GM12878 (cell line): ENCODE results near the gene FCER2. TPM values are rescaled to one million over a fixed set of nuclear protein-coding genes. Genes with fewer than 3 reads are reported as not detected.
A peak's percentile ranks its signal among the peaks of the same experiment; 100 is the strongest.

ENCODE experiments used
- ATAC-seq: fragments of 200-7000 bp; cut with Tn5 transposase; 3 replicates; pipeline ENCODE4 v1.9.1; 2020; ENCODE audit warnings: mild to moderate bottlenecking, moderate library complexity
- BruUV-seq: library from RNA; stranded (reverse); fragments of 400-500 nt; replicated peaks from 2 replicates; lab custom pipeline; 2021; lab: Mats Ljungman, UMichigan
- CTCF ChIA-PET: fragments of 300-600 bp; sonication (Branson Sonifier 250); formaldehyde crosslinking; extraction: SDS; loops from one replicate; lab custom pipeline; 2021; ENCODE audit warnings: inconsistent platforms; lab: Yijun Ruan, JAX
- POLR2A ChIA-PET: fragments of 350-600 bp; formaldehyde crosslinking; extraction: SDS; loops from one replicate; lab custom pipeline; 2021; ENCODE audit warnings: inconsistent platforms; lab: Charles Lee
- RAD21 ChIA-PET: fragments of 300-600 bp; sonication (Branson Sonifier 250); formaldehyde crosslinking; loops from one replicate; lab custom pipeline; 2023; ENCODE audit warnings: antibody characterized with exemption; ENCODE audit not compliant: unreplicated experiment; lab: Charles Lee
- SMC1A ChIA-PET: fragments of 300-600 bp; sonication (Branson Sonifier 250); formaldehyde crosslinking; loops from one replicate; lab custom pipeline; 2023; ENCODE audit not compliant: unreplicated experiment, uncharacterized antibody; lab: Charles Lee
- DNase-seq: peaks from one replicate; pipeline ENCODE4 v3.0.0-alpha.2; 2011; ENCODE audit warnings: low read depth, low spot score
- FAIRE-seq: peaks from 3 replicates; lab custom pipeline; 2011; peaks lifted over from hg19 to GRCh38; lab: Jason Lieb, UNC
- H2AFZ ChIP-seq: 2 replicates; pipeline ENCODE4 v1.6.0; 2011; ENCODE audit warnings: low read depth, low read length, control low read depth; ENCODE audit not compliant: control insufficient read depth
- H3K27ac ChIP-seq: 2 replicates; pipeline ENCODE4 v1.5.1; 2011; ENCODE audit warnings: control low read depth; ENCODE audit not compliant: control insufficient read depth, insufficient read depth
- H3K27me3 ChIP-seq, 2 experiments: replicated peaks in 1 of 2; 2 replicates each; pipeline versions ENCODE4 v1.6.0 to v1.6.1; 2011; ENCODE audit warnings: low read length in 1 of 2; ENCODE audit not compliant: control insufficient read depth in 2 of 2, insufficient read depth in 2 of 2
- H3K36me3 ChIP-seq, 2 experiments: 2 replicates each; pipeline ENCODE4 v1.5.1; 2011; ENCODE audit warnings: low read length in 1 of 2; ENCODE audit not compliant: control insufficient read depth in 2 of 2, insufficient read depth in 2 of 2
- H3K4me1 ChIP-seq: 2 replicates; pipeline ENCODE4 v1.6.1; 2011; ENCODE audit warnings: mild to moderate bottlenecking, low read length, moderate library complexity, mixed read lengths; ENCODE audit not compliant: control insufficient read depth, insufficient read depth
- H3K4me2 ChIP-seq: 2 replicates; pipeline ENCODE4 v1.6.0; 2011; ENCODE audit warnings: control low read depth; ENCODE audit not compliant: control insufficient read depth, insufficient read depth
- H3K4me3 ChIP-seq: fragments of 200-600 bp; sonication (generic); 2 replicates; pipeline ENCODE4 v1.5.1; 2016
- H3K79me2 ChIP-seq: 2 replicates; pipeline ENCODE4 v1.6.0; 2011; ENCODE audit warnings: low read length; ENCODE audit not compliant: control insufficient read depth, insufficient read depth
- H3K9ac ChIP-seq: 2 replicates; pipeline ENCODE4 v1.8.0; 2011; ENCODE audit warnings: low read length, control low read depth, mixed read lengths; ENCODE audit not compliant: control insufficient read depth, insufficient read depth
- H3K9me3 ChIP-seq: replicated peaks from 3 replicates; pipeline ENCODE4 v1.5.1; 2011; ENCODE audit warnings: mild to moderate bottlenecking, low read length; ENCODE audit not compliant: control insufficient read depth, insufficient read depth
- H4K20me1 ChIP-seq: 2 replicates; pipeline ENCODE4 v1.6.0; 2011; ENCODE audit not compliant: control insufficient read depth, insufficient read depth
- ATF7 ChIP-seq: fragments of 450-650 bp; IDR thresholded peaks from 2 replicates; pipeline ENCODE4 v1.6.1; 2016; ENCODE audit warnings: low read depth, mild to moderate bottlenecking
- BCL11A ChIP-seq: IDR thresholded peaks from 2 replicates; pipeline ENCODE4 v1.6.1; 2011; ENCODE audit warnings: low read depth, low read length
- CHD2 ChIP-seq: IDR thresholded peaks from 2 replicates; pipeline ENCODE4 v1.6.1; 2011; ENCODE audit warnings: low read depth, low read length, improper control_type of control experiment, borderline replicate concordance
- CREB1 ChIP-seq: IDR thresholded peaks from 2 replicates; pipeline ENCODE4 v1.6.1; 2012; ENCODE audit warnings: low read depth, mild to moderate bottlenecking, inconsistent platforms
- GATAD2B ChIP-seq: fragments of 450-650 bp; conservative IDR thresholded peaks from 2 replicates; pipeline ENCODE4 v1.6.1; 2017; ENCODE audit warnings: low read depth, mild to moderate bottlenecking, moderate library complexity
- HDAC2 ChIP-seq: fragments of 200-600 bp; sonication (generic); IDR thresholded peaks from 2 replicates; pipeline ENCODE4 v1.6.1; 2017
- MLLT1 ChIP-seq: fragments of 450-650 bp; IDR thresholded peaks from 2 replicates; pipeline ENCODE4 v1.6.1; 2016; ENCODE audit warnings: mild to moderate bottlenecking
- MTA2 ChIP-seq: fragments of 450-650 bp; IDR thresholded peaks from 2 replicates; pipeline ENCODE4 v1.6.1; 2016; ENCODE audit warnings: low read depth, mild to moderate bottlenecking, moderate library complexity
- MYB ChIP-seq: fragments of 150-350 bp; IDR thresholded peaks from 2 replicates; pipeline ENCODE4 v1.6.1; 2014; ENCODE audit warnings: mild to moderate bottlenecking, low read depth, low read length, borderline replicate concordance
- NR2C2 ChIP-seq: IDR thresholded peaks from 2 replicates; pipeline ENCODE4 v1.6.1; 2011; ENCODE audit warnings: borderline replicate concordance, low read depth; ENCODE audit not compliant: control insufficient read depth, insufficient read length
- NR2F1 ChIP-seq: fragments of 450-650 bp; conservative IDR thresholded peaks from 2 replicates; pipeline ENCODE4 v1.6.1; 2017; ENCODE audit warnings: mild to moderate bottlenecking
- PKNOX1 ChIP-seq: fragments of 450-650 bp; IDR thresholded peaks from 2 replicates; pipeline ENCODE4 v1.6.1; 2016; ENCODE audit warnings: mild to moderate bottlenecking
- POU2F2 ChIP-seq: IDR thresholded peaks from 3 replicates; pipeline ENCODE4 v1.6.1; 2011; ENCODE audit warnings: low read depth, mild to moderate bottlenecking, low read length, borderline replicate concordance
- RUNX3 ChIP-seq: IDR thresholded peaks from 2 replicates; pipeline ENCODE4 v1.6.1; 2012; ENCODE audit warnings: low read length, inconsistent platforms
- SKIL ChIP-seq: fragments of 450-650 bp; IDR thresholded peaks from 2 replicates; pipeline ENCODE4 v1.6.1; 2017; ENCODE audit warnings: mild to moderate bottlenecking, low read depth, inconsistent platforms; ENCODE audit not compliant: poor library complexity, severe bottlenecking
- SMAD1 ChIP-seq: fragments of 450-650 bp; IDR thresholded peaks from 2 replicates; pipeline ENCODE4 v1.6.1; 2018; ENCODE audit warnings: mild to moderate bottlenecking, low read depth; ENCODE audit not compliant: partially characterized antibody
- SP1 ChIP-seq: IDR thresholded peaks from one replicate; pipeline ENCODE4 v1.6.1; 2011; ENCODE audit warnings: low read depth, low read length
- ZNF207 ChIP-seq: fragments of 450-650 bp; IDR thresholded peaks from 2 replicates; pipeline ENCODE4 v1.6.1; 2014; ENCODE audit warnings: antibody characterized with exemption, mild to moderate bottlenecking, borderline replicate concordance
- WGBS: methylation state at CpG from one replicate; pipeline ENCODE4 v1.1.6; 2016; ENCODE audit warnings: low lambda C conversion rate; ENCODE audit not compliant: insufficient replicate concordance, insufficient coverage; ENCODE audit errors: missing lambda C conversion rate; 5-methylcytosine and 5-hydroxymethylcytosine counted together
- in situ Hi-C: fragments of 300-500 bp; cut with MboI; formaldehyde crosslinking; loops from 9 replicates; pipeline ENCODE4 v1.14.3; 2018; ENCODE audit warnings: mixed read lengths
- intact Hi-C: fragments of 100-400 bp; cut with micrococcal nuclease; formaldehyde crosslinking; loops from one replicate; pipeline ENCODE4 v1.14.2; 2022; ENCODE audit not compliant: unreplicated experiment
- polyA plus RNA-seq, 11 experiments: library from polyadenylated mRNA; depleted of rRNA in 4 of 11; unstranded in 6 of 11; stranded (reverse) in 5 of 11; fragments of >200 nt; fragmentation: Nextera tagmentation in 4 of 11; fragmentation: Illumina TruSeq in 1 of 11; extraction: Ambion mirVana in 4 of 11; extraction: Trizol in 1 of 11; gene quantifications; 1 replicate in 1 of 11; 2 replicates in 10 of 11; pipeline versions ENCODE4 v1.2.1 to v1.2.3, GENCODE V29; 2011 to 2016; ENCODE audit warnings: inconsistent platforms in 2 of 11, missing spikeins in 2 of 11, low read depth in 1 of 11
- total RNA-seq, 4 experiments: library from RNA; depleted of rRNA in 3 of 4; stranded (reverse); fragments of >200 nt in 3 of 4; fragmentation: Illumina TruSeq in 1 of 4; extraction: Trizol in 1 of 4; gene quantifications; 2 replicates each; pipeline versions ENCODE4 v1.2.1 to v1.2.3, GENCODE V29; 2013 to 2021

Gene FCER2
- total and polyA plus RNA-seq, 10 of the 15 experiments (the other 5 are each of a cell fraction or from before 2014, with no cell fraction given), result 44.0 to 424 (median 241) TPM

- ATAC-seq (peak; percentile 11), DNase-seq (no peak), FAIRE-seq (no peak)
- Histone ChIP-seq H3K4me2 (peak overlapping the region; percentile 84), H4K20me1 (peaks cover 2% of the 10 kb centered on the region; the same call in 1 of the 2 replicates), H3K27me3 (no peaks in the 10 kb centered on the region), H3K4me1 (peaks cover 35% of the 10 kb centered on the region), H3K27ac (no peak overlapping the region; the same call in 1 of the 2 replicates), H3K9ac (no peak overlapping the region), H3K36me3 (peaks cover 16 to 30% of the 10 kb centered on the region in 2 experiments; a peak in 3 of 4 replicates), H3K4me3 (peak overlapping the region; percentile 37; the same call in 1 of the 2 replicates), H3K9me3 (peaks cover 5% of the 10 kb centered on the region; the same call in 1 of the 3 replicates), H3K79me2 (peaks cover 65% of the 10 kb centered on the region), H2AFZ (no peak overlapping the region)
- 85% methylated on average over 13 of the region's 13 CpGs for WGBS
- in situ Hi-C loops (no loop called here), intact Hi-C loops (loop anchor here (5.0 kb wide), 1 partner anchor 60 kb away; no protein-coding TSS in a partner anchor)
- ChIA-PET POLR2A (interaction anchor here (0.5 to 0.7 kb wide), 2 partner anchors 86 to 782 kb away, joined by 3 to 4 read pairs; no protein-coding TSS in a partner anchor), SMC1A (interaction anchor here (0.7 kb wide), 1 partner anchor 8 kb away, joined by 3 read pairs; no protein-coding TSS in a partner anchor), RAD21 (interaction anchor here (0.7 kb wide), 1 partner anchor 9 kb away, joined by 3 read pairs; the partner anchor contains the start of gene FCER2), CTCF (no interaction called here)
- no TSS peak for BruUV-seq
- TF ChIP-seq NR2F1, result peak; percentile 87
- TF ChIP-seq CREB1, result peak; percentile 36; the same call in 1 of the 2 replicates
- peak; percentile 78 for TF ChIP-seq PKNOX1
- TF ChIP-seq BCL11A, result peak; percentile 70; the same call in 1 of the 2 replicates
- TF ChIP-seq MYB, result 0 out of 2 replicates have a peak, but pooled peaks have one; percentile 27
- TF ChIP-seq SMAD1, result peak; percentile 67
- TF ChIP-seq ZNF207, result peak; percentile 25; the same call in 1 of the 2 replicates
- no peak for TF ChIP-seq HDAC2
- TF ChIP-seq POU2F2, result peak; percentile 4; the same call in 2 of the 3 replicates
- peak; percentile 68 for TF ChIP-seq SKIL
- peak; percentile 83 for TF ChIP-seq RUNX3
- peak; percentile 56 for TF ChIP-seq GATAD2B
- TF ChIP-seq CHD2, result peak; percentile 54
- TF ChIP-seq MTA2, result peak; percentile 98
- peak; percentile 99 for TF ChIP-seq MLLT1
- peak; percentile 88 for TF ChIP-seq ATF7
- peak; percentile 27 for TF ChIP-seq SP1
- TF ChIP-seq NR2C2, result no peak
Observed at GRCh38 chr19:7692417-7693088, 9.4 kb downstream of the FCER2 start.
